Nucleus accumbens (tissue), 56 donors: ENCODE results near the gene SPATC1L.
"Not testable (repeated sequence)": the region's sequence is repeated elsewhere in the genome, so short reads cannot be mapped to it uniquely, and the experiment has no call there.

Experiments used
- DNase-seq, 56 donors: peaks; one replicate each; lab custom pipeline; 2025; lab: John Stamatoyannopoulos, UW

The SPATC1L gene

GRCh38 chr21:46153247-46154154, 30.8 kb downstream of the SPATC1L start:
- DNase-seq: peak in 18 of 56 donors; percentile 12 to 59 (median 32)

- no peak for DNase-seq
These were observed 31.4 kb downstream of the SPATC1L start for GRCh38 chr21:46152927-46153246.

- DNase-seq: no peak
These were observed 32.0 kb downstream of the SPATC1L start for GRCh38 chr21:46151989-46152926.

GRCh38 chr21:46151261-46151988, 32.8 kb downstream of the SPATC1L start:
- DNase-seq: no peak

GRCh38 chr21:46150491-46151121, 33.7 kb downstream of the SPATC1L start:
- peak in 6 of 56 donors; percentile 14 to 22 (median 18) for DNase-seq

DNA sequence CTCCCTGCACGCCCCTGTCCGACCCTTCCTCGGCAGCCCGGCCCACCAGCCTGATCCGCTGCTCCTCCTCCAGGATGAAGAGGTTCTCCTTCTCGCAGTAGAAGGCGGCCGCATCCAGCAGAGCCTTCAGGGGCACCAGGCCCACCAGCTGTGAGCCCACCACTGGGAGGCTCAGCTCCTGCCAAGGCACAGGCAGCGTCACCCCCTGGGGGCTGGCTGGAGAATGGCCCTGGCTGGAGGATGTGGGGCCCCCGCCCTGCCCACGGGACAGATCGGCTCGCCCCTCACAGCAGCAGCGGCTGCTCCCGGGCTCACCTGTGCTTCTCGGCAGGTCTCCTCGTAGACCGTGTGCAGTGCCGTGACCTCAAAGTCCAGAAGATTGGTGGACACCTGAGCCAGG, 34.2 kb downstream of the SPATC1L start:
- DNase-seq: no peak

DNA sequence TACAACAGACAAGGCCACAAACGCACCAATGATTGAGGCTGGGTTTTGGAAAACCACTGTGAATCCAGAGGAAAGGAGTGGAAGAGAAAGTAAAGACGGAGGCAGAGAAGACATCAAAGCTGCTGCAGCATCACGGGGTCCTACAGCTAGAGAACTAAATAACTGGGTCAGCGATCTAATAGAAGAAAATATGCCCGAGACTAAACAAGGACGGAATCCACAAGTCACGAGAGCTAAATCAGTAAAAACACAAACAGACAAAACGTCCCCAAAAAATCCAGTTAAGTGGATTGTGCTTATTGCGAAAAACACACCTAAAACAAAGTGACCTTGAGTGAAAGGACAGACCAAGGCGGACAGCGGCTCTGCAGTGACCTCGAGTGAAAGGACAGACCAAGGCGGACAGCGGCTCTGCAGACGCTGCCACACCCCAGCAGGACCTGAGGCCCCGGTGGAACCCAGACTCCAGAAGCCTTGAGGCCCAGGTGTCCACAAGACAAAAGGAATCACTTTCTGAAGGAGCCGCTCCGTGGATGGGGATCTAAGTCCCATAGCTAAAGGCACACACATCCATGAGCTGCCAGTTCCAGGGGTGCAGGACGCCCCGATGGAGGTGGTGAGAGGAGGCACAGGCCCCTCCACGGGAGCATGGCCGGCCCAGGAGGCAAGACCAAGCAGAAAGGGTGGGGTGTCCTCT, 34.9 kb downstream of the SPATC1L start:
- DNase-seq: no peak

DNA sequence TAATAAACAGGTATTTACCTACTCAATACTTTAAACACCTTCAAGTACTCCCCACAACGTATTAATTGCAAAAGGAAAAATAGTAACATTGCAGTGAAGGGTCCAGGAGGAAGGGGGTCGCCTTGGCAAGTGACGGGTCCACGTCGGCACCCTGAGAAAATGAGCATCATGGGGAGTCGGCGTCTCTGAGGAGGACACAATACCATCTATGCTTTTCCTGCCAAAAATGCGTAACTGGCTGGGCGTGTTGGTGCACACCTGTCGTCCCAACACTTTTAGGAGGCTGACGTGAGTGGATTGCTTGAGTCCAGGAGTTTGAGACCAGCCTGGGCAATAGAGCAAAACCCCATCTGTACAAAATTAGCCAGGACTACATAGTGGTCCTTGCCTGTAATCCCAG, 36.2 kb downstream of the SPATC1L start:
- no peak for DNase-seq

GRCh38 chr21:46147429-46147828, 36.8 kb downstream of the SPATC1L start:
- not testable (repeated sequence) for DNase-seq

DNA sequence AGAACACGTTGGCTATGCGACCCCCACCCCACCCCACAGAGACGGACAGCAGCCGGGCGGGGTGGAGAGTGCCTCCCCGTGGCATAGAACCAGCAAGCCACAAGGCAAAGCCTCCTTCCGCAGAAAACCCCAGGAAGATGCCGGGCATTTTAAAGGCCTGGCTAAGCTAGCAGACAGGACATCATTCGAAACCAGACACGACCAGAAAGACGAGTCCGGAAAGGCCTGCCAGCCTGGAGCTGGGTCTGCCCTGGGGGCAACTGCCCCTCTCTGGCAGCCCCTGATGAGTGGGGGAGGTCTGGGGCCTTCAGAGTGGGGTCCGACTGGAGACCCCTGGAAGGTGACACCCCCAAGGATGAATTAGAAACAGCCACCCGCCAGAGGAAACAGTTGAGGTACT, 37.4 kb downstream of the SPATC1L start:
- DNase-seq: no peak

DNA sequence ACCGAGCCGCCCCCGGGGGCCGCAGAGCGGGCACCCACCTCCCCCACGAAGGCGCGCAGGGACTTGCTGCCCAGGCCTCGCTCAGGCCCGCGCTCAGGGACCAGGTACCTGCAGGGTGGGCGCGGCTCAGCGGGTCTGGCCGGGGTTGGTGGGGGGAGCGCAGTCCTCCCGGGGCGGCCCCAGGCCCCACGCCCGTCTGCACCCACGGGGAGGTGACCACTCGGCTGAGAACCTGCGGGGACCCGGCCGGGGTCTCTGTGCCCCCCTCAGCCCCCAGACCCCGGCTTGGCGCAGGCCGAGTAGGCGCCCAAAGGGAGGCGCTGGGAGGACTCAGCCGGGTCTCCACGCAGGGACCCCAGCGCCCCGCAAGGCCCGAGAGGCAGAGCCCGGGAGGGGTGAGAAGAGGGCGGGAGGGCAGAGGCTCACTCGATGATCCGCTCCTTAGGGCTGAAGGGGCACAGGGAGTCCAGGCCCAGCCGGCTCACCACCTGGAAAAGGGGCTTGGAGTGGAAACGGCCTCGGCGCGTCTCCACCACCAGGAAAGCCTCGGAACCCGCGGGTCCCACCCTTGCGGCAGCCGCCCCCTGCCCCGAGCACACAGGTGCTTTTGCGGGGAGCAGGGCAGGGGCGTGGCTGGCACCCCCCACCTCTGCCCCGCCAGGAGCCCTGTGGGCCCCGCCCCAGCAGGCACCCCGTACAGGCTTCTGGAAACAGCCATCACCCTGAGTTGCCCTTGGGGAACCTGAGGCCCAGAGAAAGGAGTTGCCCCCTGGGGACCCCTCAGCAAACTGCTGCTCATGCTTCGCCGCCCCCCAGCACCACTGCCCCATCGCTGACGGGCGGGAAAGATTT, 38.2 kb downstream of the SPATC1L start:
- DNase-seq: no peak

DNA sequence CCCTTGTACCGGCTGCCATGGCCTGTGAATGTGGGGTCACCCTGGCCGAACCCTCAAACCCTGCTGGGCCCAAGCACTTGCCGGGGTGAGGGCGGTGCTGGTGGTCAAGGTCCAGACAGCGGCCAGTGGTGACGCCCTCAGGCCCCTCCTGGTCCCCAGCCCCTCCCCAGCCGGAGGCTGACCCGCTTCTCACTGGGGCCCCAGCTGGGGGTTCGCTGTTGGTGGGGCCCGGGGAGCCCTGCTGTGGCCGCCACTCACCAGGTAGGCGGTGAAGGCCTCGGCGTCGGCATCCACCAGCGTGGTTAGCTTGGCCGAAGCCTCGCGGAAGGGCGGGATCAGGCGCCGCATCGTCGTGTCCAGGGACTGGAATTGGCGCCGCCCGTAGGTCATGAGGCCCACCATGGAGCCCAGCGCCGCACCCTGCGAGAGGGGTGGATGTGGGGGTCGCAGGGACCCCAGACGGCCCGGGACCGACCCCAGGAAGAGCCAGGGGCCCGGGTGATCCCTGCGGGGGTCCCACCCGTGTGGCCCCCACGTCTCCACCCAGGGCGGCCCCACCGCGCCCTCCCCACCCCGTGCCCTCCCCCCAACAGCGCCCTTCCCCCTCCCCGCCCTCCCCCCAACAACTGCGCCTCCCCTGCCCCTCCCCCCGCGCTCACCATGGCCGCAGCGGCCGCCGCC, 39.0 kb downstream of the SPATC1L start:
- no peak for DNase-seq

DNA sequence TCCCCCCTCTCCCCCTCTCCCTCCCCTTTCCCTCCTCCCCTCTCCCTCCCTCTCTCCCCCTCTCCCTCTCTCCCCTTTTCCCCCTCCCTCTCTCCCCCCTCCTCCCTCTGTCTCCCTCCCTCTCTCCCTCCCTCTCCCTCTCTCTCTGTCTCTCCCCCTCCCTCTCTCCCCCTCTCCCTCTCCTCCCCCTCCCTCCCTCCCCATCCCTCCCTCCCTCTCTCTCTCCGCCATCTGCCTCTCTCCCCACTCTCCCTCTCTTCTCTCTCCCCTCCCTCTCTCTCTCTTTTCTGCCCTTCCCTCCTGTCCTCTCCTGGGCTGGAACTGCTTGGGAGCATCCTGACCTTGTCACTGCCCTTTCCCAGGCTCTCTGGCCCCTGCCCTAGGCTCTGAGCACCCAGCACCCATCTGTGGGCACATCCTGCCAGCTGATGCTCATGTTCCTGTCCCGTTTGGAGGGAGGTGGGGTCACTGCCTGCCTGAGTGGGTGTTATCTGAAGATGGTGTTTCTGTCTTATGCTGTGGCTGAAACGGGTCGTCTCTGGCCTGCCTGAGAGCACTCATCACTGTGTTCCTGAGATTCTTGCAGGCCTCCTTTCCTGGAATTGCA, 39.7 kb downstream of the SPATC1L start:
- DNase-seq: peak in 6 of 56 donors; percentile 8 to 53 (median 24)

DNA sequence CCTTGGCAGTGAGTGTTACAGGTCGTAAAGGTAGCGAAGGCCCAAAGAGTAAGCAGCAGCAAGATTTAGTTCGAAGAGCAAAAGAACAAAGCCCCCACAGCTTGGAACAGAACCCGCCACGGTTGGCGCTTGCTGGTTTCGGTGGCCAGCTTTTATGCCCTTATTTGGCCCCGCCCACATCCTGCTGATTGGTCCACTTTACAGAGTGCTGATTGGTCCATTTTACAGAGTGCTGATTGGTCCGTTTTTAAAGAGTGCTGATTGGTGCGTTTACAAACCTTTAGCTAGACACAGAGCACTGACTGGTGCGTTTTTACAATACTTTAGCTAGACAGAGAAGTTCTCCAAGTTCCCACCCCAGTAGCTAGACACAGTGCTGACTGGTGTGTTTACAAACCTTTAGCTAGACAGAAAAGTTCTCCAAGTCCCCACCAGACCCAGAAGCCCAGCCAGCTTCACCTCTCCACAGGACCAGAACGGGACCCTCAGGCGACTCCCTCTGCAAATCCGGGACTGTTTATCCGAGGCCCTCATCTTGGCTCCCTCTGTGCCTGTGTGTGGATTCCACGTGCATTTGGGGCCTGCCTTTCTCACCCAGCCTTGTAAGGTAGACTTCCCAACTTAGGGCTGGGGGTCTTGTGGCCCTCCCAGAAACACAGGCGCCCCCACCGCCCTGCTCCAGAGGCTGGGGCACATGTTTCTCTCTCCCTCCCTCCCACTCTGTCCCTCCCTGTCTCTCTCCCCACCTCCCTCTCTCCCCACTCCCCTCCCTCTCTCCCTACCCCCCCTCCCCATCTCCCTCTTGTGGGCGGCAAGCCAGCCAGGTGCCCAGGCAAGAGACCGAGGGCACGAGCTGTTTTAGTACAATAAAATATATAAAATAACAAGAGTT, 41.4 kb downstream of the SPATC1L start:
- no peak for DNase-seq

DNA sequence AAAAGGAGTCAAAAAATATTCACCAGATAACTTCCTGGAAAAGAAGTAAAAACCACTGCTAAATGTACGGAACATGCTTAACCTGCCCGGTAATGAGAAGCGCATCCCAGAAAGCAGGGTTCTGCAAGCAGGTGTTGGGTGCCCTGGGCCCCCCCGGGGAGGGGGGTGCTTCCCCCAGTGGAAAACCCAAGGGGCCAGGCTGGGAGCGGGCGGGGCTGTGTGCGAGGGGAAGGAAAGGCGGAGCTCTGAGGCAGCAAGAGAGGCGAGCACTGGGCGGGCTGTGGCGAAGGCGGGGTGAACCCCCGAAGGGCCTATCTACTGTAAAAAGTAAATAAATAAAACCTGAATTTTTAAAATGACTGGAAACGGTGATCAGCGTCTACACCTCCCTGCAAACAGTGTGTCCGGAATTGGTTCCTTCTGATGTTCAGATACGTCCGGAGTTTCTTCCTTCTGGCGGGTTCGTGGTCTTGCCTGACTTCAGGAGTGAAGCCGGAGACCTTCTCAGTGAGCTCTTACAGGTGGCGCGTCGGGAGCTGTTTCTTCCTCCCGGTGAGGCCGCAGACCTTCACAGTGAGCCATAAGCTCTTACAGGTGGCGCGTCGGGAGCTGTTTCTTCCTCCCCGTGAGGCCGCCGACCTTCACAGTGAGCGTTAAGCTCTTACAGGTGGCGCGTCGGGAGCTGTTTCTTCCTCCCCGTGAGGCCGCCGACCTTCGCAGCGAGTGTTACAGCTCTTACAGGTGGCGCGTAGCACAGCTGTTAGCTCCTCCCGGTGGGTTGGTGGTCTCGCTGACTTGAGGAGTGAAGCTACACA, 42.3 kb downstream of the SPATC1L start:
- no peak for DNase-seq
